ENCODE results near the gene INSL3.

Gene INSL3, protein sequence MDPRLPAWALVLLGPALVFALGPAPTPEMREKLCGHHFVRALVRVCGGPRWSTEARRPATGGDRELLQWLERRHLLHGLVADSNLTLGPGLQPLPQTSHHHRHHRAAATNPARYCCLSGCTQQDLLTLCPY

DNA sequence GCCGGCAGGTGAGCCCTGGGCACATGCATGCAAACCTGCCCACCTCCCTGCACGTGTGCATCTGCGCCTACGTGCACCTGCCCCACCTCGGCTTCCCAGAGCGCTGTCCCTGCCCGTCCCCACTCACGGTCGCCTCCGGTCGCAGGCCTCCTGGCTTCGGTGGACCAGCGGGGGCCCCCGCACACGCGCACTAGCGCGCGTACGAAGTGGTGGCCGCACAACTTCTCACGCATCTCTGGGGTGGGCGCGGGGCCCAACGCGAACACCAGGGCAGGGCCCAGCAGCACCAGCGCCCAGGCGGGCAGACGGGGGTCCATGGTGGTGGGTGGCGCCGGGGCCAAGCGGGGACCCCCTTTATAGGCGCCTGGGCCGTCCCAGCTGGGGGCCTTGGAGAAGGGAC is at the start of gene INSL3:
INSL3 (minus strand) TSS at position 330 of the 400 bp plus-strand sequence; CDS start at position 317, 13 bp downstream.
- H3K4me3 ChIP-seq (ENCODE audit: low read depth, low read length) = no peak within 1 kb of the TSS
- in situ Hi-C loops (cut with HindIII; ENCODE audit: low sequenced_read_pairs) = no loop called here
- no peak for DNase-seq (ENCODE audit: low read depth, low spot score)
- TF ChIP-seq, protein P1, sequence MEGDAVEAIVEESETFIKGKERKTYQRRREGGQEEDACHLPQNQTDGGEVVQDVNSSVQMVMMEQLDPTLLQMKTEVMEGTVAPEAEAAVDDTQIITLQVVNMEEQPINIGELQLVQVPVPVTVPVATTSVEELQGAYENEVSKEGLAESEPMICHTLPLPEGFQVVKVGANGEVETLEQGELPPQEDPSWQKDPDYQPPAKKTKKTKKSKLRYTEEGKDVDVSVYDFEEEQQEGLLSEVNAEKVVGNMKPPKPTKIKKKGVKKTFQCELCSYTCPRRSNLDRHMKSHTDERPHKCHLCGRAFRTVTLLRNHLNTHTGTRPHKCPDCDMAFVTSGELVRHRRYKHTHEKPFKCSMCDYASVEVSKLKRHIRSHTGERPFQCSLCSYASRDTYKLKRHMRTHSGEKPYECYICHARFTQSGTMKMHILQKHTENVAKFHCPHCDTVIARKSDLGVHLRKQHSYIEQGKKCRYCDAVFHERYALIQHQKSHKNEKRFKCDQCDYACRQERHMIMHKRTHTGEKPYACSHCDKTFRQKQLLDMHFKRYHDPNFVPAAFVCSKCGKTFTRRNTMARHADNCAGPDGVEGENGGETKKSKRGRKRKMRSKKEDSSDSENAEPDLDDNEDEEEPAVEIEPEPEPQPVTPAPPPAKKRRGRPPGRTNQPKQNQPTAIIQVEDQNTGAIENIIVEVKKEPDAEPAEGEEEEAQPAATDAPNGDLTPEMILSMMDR (IDR thresholded peaks at IDR 0.05; ENCODE audit: low read depth, low read length) = no peak

DNA sequence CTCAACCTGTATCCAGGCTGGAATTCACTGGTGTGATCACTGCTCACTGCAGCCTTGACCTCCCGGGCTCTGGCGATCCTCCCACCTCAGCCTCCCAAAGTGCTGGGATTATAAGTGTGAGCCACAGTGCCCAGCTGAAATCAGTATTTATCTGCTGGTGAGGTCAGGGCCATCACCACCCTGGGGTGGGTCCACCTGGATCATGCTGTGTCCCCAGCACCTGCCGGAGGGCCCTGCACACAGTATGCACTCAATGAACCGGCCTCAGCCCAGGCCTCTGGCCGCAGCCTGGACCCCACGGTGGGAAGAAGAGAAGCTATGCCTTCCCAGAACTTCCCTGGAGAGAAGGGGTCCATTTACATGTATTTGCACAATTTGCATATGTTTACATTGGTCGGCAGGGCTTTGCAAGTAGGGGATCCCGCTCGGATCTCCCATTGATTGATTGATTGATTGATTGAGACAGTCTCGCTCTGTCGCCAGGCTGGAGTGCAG is 47.8 kb upstream of the INSL3 start:
- no peak overlapping the region for H3K4me3 ChIP-seq (ENCODE audit: low read depth, low read length)
- TF ChIP-seq, protein P1 (IDR thresholded peaks at IDR 0.05; ENCODE audit: low read depth, low read length) = no peak
- in situ Hi-C loops (cut with HindIII; ENCODE audit: low sequenced_read_pairs) = no loop called here
- no peak for DNase-seq (ENCODE audit: low read depth, low spot score)

DNA sequence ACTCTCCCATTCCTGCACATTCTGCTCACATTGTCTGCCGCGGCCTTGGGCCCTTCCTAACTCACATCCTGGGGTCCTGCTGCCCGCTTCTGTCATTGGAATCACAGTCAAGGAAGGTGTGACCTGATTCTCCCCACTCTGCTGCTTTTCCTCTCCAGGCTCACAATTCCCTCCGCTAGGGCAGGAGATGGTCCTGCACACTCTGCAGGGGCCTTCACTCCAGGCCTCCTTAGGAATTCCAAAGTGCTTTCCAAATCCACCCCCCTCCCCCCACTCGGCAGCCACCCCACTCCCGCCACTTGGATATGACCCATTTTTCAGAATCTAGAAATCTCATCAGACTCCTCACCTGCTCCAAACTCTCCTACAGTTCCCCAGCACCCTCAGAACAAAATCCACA is 47.4 kb upstream of the INSL3 start:
- TF ChIP-seq, protein P1 (IDR thresholded peaks at IDR 0.05; ENCODE audit: low read depth, low read length) = no peak
- in situ Hi-C loops (cut with HindIII; ENCODE audit: low sequenced_read_pairs) = no loop called here
- no peak overlapping the region for H3K4me3 ChIP-seq (ENCODE audit: low read depth, low read length)
- no peak for DNase-seq (ENCODE audit: low read depth, low spot score)

DNA sequence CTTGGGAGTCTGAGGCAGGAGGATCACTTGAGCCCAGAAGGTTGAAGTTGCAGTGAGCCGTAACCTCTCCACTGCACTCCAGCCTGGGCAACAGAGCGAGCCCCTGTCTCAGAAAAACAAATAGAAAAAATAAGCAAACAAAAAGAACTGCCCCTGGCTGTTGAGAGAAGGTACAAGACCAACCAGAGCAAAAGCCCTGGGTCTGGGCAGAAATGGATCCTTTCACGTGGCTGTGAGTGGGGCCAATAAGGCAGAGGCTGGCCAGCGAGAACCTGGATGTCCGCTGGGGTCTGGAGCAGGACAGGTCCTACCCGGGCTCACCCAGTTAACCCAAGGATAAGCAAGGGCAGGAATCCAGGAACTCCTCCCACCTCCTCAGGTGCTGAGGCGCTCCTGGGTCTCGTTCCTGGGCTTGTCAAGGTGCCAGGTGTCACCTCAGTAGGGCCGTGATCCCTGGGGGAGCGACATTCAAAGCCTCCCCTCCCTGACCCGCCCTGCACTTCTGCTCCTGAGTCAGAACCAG is 45.7 kb upstream of the INSL3 start:
- in situ Hi-C loops (cut with HindIII; ENCODE audit: low sequenced_read_pairs) = no loop called here
- TF ChIP-seq, protein P1 (IDR thresholded peaks at IDR 0.05; ENCODE audit: low read depth, low read length) = no peak
- no peak for DNase-seq (ENCODE audit: low read depth, low spot score)
- H3K4me3 ChIP-seq (ENCODE audit: low read depth, low read length) = no peak overlapping the region

DNA sequence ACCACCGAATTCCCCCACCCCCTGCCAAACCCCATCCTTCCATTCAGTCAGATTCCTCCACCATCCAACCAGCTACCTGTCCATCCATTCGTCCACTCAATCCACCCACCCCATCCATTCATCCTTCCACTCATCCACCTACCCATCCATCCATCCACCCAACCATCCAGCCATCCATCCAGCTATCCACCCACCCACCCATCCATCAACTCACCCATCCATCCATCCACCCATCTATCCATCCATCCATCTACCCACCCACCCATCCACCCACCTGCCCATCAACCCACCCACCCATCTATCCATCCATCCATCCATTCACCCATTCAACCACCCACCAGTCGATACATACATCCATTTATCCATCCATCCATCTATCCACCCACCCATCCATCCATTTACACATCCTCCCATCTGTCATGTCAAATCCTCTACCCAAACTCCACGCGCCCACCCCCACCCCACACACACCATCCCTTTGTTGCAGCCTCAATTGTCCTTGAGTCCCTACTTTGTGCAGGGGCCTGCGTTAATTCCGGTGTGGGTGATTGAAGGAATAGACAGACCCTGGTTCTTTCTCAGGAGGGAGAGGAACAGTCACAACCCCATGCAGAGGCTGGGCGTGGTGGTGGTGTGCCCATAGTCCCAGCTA is 45.1 kb upstream of the INSL3 start:
- DNase-seq (ENCODE audit: low read depth, low spot score) = no peak
- in situ Hi-C loops (cut with HindIII; ENCODE audit: low sequenced_read_pairs) = no loop called here
- H3K4me3 ChIP-seq (ENCODE audit: low read depth, low read length) = no peak overlapping the region
- TF ChIP-seq, protein P1 (IDR thresholded peaks at IDR 0.05; ENCODE audit: low read depth, low read length) = no peak

DNA sequence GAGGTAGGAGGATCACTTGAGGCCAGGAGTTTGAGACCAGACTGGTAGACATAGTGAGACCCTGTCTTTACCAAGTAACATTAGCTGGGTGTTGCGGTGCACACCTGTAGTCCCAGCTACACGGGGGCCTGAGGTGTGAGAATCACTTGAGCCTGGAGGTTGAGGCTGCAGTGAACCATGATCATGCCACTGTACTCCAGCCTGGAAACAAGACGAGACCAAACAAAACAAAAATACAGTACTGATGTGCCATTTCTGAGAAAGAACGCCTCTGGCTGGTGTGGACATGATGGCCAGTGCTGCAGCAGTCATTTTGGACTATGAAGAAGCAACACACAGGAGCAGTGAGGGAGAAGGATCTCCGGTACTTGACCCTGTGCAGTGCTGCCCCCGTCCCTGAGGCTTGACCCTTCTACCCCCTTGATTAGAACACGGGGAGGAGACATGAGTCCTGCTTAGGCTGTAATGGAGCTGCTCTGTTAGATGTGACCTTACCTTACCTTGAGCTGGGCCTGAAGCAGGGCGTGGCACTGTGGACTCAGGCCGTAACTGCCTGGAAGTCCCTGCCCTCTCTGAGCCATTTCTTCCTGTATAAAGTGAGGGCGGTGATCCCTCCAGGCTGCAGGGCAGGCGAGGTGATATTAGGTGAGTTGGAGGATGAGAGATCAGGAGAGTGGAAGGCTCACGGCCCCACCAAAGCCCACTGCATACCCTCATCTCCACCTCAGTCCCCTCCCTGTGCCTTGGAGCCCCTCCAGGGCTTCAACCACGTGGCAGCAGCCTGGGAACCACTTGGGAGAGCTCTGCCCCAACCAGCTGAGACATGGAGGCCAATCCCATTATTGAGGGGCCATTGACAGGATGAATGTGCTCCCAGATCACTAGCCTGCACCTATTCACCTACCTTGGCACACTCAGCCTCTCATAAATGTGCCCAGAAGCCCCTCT is 44.3 kb upstream of the INSL3 start:
- DNase-seq (ENCODE audit: low read depth, low spot score) = no peak
- in situ Hi-C loops (cut with HindIII; ENCODE audit: low sequenced_read_pairs) = no loop called here
- TF ChIP-seq, protein P1 (IDR thresholded peaks at IDR 0.05; ENCODE audit: low read depth, low read length) = no peak
- no peak overlapping the region for H3K4me3 ChIP-seq (ENCODE audit: low read depth, low read length)

All from astrocyte of the spinal cord (primary cell).